Measurements from ENCODE around the gene SPRTN.

SPRTN gene

GRCh38 chr1:231338270-231339128 lies at the start of gene SPRTN:
Gene SPRTN (plus strand): TSS chr1:231338293. CDS start chr1:231338384, 91 bp downstream.
- no peak for DNase-seq

DNA sequence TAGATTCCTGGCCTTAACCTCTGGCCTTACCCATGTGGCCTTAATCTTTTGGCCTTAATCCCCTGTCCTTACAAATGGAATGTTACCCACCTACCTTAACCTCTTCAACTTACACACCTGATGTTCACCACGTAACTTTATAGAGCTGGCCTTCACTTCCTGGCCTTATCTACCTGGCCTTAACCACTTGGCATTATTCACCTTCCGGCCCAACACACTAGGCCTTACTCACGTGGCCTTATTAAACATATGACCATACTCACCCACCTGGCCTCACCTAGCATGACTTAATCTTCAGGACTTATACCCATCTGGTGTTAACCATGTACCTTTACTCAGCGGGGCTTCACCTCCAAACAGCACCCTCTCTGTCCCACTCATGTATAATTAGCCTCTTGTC lies 42.2 kb upstream of the SPRTN start:
- DNase-seq, result no peak

- no peak for DNase-seq
Observed at GRCh38 chr1:231301990-231302389, 36.1 kb upstream of the SPRTN start.

DNA sequence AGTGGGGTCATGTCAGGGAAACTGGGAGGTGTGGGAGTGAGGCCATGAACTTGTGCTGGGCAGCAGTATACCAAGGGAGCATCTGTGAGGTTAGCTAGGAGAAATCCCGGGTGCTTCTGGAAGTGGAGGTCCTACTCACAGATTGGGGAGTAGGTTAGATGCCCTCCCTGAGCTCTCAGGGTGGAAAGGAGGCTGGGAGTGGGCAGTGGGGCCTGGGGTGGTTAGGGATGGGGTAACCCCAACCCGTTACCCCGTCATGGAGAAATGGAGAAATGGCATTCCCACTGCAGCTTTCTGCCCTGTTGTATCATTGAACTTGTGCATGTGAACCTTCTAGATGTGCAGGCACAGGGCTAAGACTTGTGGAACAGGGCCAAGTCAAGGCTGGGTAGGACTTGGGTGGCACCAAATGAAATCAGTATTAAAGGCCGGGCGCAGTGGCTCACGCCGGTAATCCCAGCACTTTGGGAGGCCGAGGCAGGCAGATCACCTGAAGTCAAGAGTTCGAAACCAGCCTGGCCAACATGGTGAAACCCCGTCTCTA lies 27.6 kb upstream of the SPRTN start:
- DNase-seq, result no peak

DNA sequence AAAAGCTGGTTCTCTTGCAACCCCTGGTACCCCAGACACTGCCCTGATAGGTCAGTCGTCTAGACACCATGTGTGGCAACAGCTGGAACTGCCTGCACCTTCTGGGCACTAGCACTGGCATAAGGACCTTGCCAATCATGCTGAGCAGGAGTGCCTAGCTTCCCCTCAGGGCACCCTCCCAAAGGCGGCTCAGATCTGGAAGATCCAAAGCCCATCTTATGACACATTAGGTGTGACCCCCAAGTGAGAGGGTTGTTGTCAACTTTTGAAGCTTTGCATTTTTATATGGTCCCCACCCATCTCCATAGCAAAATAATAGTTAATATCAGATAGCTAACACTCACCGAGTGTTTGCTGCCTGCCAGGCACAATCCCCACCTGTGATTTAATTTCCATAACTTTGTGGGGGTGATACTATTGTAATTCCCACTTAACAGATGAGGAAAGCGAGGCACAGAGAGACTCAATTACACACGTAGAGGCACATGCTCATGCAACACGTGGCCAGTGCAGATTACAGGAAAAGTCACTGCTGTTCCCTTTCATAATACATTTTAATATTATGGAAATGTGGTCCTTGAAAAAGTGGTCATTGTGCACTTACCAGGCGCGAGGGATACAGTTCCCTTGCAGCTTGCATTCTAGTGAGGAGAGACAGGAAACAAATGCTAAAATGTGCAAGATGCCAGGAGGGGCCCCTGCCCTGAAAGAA lies 26.2 kb upstream of the SPRTN start:
- DNase-seq, result no peak

GRCh38 chr1:231312432-231312788 lies 25.7 kb upstream of the SPRTN start:
- DNase-seq, result no peak

- DNase-seq, result no peak
Observed at GRCh38 chr1:231313661-231314060, 24.4 kb upstream of the SPRTN start.

DNA sequence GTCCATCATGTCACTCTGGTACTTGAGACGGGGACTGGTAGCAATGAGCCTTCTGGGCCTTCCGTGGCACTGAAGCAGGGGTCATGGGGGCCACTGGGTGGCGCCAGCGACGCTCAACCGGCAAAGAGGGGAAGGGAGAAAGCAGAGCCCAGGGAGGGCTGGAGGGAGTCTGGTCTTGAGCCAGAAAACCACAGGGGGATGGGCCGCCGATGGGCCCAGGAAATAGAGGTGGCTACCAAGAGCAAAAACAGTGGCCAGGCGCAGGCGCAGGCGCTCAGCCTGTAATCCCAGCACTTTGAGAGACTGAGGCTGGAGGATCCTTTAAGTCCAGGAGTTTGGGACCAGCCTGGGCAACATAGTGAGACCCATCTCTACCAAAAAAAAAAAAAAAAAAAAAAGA lies 22.2 kb upstream of the SPRTN start:
- peak; percentile 48 for DNase-seq

DNA sequence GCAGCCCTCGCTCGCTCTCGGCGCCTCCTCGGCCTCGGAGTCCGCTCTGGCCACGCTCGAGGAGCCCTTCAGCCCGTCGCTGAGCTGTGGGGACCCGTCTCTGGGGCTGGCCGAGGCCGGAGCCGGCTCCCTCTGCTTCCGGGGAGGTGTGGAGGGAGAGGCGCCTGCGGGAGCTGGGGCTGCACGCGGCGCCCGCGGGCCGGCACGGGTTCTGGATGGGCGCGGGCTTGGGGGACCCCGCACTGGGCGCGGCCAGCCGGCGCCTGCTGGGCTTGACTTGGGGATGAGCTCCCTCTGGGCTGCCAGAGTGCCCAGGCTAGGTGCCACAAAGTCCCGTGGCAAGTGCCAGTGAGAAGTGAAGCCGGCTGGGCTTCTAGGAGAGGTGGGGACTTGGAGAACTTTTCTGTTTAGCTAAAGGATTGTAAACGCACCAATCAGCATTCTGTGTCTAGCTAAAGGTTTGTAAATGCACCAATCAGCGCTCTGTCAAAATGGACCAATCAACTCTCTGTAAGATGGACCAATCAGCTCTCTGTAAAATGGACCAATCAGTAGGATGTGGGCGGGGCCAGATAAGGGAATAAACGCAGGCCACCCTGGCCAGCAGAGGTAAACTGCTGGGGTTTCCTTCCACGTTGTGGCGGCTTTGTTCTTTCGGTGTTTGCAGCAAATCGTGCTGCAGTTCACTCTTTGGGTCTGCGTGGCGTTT lies 20.6 kb upstream of the SPRTN start:
- DNase-seq, result no peak

DNA sequence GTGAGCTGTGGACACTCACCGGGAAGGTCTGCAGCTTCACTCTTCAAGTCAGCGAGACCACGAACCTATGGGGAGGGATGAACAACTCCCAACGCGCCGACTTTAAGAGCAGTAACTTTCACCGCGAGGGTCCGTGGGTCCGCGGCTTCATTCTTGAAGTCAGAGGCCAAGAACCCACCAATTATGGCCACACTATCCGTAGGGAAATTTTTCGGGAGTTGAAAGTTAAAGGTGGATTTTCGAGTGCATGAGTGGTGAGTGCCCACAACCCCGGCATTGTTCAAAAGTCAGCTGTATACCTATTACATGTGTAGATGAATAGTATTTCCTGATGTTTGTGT lies 20.1 kb upstream of the SPRTN start:
- DNase-seq, result no peak

DNA sequence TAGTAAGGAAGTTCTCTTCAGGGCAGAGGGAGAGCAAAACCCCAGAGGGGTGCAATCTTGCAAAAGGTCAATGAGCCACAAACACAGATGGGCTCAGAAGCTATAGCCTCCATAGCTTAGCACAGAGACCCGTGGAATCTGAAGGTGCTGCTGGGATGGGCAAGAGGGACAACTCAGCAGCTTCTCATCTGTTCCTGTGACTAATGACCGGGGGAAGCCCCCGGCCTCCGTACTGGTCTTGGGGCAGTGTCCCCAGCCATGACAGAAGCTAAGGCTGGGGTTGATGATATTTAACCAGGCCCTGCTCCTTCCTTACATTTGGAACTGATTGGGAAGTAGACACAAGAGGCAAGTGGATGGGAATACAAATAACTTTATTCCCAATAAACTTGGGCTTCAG lies 19.5 kb upstream of the SPRTN start:
- no peak for DNase-seq

DNA sequence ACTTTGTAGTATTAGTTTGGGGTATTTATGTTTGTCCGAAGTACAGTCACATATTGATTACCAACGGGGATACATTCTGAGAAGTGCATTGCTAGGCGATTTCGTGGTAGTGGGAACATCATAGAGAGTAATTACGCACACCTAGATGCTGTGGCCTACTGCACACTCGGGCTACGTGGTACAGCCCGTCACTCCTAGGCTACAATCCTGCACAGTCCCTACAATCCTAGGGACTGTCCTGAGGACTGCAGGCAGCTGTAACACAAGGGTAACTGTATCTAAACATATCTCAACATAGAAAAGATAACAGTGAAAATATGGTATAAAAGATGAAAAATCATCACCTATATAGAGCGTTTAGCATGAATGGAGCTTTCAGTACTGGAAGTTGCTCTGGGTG lies 19.0 kb upstream of the SPRTN start:
- DNase-seq, result no peak

GRCh38 chr1:231322880-231323530 lies 15.1 kb upstream of the SPRTN start:
- DNase-seq, result no peak

- no peak for DNase-seq
Observed at GRCh38 chr1:231324660-231325059, 13.4 kb upstream of the SPRTN start.

- no peak for DNase-seq
Observed at GRCh38 chr1:231326248-231326647, 11.8 kb upstream of the SPRTN start.

- no peak for DNase-seq
Observed at GRCh38 chr1:231327617-231328016, 10.5 kb upstream of the SPRTN start.

- DNase-seq, result no peak
Observed at GRCh38 chr1:231329483-231329882, 8.6 kb upstream of the SPRTN start.

DNA sequence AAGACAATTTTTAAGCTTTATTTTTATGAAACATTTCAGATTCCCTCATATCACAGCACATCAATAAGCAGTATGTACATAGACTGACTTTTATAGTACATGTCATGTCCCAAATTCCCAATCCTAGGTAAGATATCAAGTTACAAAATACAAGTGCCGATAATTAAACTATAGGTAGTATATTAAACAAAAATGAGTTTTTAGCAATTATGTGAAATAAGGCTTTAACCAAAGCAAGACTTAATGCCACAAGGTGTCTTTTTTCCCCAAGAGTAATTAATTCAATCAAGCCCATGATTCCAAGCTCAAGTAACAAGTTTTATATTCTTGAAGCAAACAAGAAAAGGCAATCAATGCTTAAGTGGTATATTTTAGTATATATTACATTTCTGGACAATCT lies 5.3 kb upstream of the SPRTN start:
- DNase-seq, result no peak

- DNase-seq, result no peak
Observed at GRCh38 chr1:231334079-231334666, 3.9 kb upstream of the SPRTN start.

DNA sequence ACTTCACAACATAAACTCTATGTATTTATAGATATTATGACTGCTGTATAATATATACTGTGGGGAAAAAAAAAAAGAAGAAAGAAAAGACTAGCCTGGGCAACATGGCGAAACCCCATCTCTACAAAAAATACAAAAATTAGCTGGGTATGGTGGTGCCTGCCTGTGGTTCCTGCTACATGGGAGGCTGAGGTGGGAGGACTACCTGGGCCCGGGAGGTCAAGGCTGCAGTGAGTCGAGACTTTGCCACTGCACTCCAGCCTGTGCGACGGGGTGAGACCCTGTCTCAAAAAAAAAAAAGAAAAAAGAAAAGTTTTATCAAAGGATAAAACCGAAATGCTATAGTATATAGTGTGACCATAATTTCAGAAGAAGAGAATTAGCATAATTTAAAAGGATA lies 3.1 kb upstream of the SPRTN start:
- no peak for DNase-seq

DNA sequence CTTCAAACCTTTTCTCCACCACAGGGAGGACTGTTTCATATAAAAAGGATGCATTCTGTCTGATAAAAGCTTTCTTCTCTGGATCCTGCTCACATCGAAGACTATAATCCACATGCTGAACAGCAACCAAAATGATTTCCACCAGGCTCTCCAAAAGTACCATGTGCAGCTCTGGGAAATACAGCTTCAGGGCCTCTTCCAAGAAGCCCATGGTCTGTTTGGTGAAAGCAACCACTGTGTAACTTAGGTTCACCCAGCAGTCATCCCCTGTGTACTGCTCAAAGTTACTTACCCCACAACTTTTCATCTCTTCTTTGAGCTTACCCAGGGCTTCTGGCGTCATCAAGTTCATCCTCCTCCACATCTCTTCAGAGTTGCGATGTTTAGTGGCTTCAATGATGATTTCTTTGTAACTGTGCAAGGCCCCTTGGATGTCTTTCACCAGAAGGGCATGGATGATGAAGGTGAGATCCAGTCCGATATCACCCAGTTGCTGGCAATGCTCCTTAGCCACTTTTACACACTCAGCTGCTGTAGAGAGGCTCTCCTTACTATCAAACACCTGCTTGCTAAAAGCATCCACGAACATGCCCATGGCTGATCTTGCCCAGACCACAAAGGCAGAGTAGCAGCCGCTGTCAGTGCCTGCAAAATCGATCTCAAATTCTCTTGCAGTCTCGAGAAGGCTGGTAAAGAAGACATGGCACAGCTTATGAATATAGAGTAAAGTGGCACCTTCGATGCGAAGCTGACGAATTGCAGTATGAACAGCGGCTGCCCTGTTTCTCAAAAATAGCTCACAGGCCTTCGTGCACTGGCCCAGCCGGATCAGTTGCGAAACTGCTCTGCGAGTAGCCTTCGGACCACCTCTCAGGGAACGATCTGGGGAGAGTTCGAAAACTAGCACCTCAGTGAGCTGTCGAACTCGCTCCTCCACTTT lies 2.2 kb upstream of the SPRTN start:
- DNase-seq, result peak; percentile 31

Measured in activated CD4-positive, alpha-beta T cell treated with anti-CD3 and anti-CD28 coated beads, Interleukin-2, amount 50 U/mL, for 16 hours (primary cell).